Measurements from ENCODE around the gene C9orf72. TPM values are rescaled to one million over a fixed set of nuclear protein-coding genes. Genes with fewer than 3 reads are reported as not detected.

The C9orf72 gene
- total and polyA plus RNA-seq, 9 of the 15 experiments (the other 6 are each of a cell fraction or from before 2014, with no cell fraction given): 2.3 to 7.3 (median 4.1) TPM

DNA sequence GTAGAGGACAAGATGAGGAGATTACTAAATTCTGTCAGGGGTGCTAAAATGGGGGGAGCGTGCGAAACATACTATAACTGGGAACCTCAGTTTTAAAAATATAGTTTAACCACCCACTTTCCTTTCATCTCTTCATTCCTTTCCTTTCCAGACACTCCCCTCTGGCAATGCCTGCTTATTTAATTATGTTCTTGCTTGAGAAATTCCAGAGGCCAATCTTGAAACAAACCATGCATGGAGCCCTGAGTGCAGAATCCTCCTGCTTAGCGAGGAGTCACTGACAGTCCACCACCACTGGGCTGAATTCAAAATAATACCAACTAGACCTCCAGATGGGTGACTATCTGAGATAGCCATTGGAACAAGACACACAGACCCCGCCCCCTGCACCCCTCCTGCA, 29.7 kb upstream of the C9orf72 start (continued):
- no peak for TF ChIP-seq THAP12 (CRISPR knock-in tag; IDR thresholded peaks at IDR 0.05)

- ATAC-seq (no peak), DNase-seq (ENCODE audit: extremely low read depth in 1 of 4, low spot score in 3 of 4) (no peak), FAIRE-seq (no peak)
- H3K9ac ChIP-seq (ENCODE audit: insufficient read depth in 1 of 2, low read depth in 2 of 2, low read length in 2 of 2): no peak overlapping the region
- POLR2A ChIA-PET: interaction anchor here (0.6 kb wide), 1 partner anchor 438 kb away, joined by 3 read pairs; no protein-coding TSS in a partner anchor
- H4K20me1 ChIP-seq (replicated peaks; ENCODE audit: control insufficient read depth, insufficient read depth, low read length): no peaks in the 10 kb centered on the region
- no peak overlapping the region for H3K27ac ChIP-seq (ENCODE audit: extremely low read depth, low read depth, low read length)
- CTCF ChIA-PET (ENCODE audit: low intra/inter-chr PET ratio): no interaction called here
- BruUV-seq (replicated peaks): no TSS peak
- WGBS (ENCODE audit: insufficient coverage, low coverage, missing lambda C conversion rate): 0% methylated on average over 5 of the region's 6 CpGs
- no peaks in the 10 kb centered on the region for H3K27me3 ChIP-seq (ENCODE audit: control insufficient read depth in 2 of 2, insufficient read depth in 2 of 2, low read length in 2 of 2)
- no peak overlapping the region for H3K4me2 ChIP-seq (ENCODE audit: insufficient read depth, low read length)
- in situ Hi-C loops (cut with MboI) (no loop called here), intact Hi-C loops (cut with micrococcal nuclease) (no loop called here)
- H3K79me2 ChIP-seq (ENCODE audit: control insufficient read depth, insufficient read depth, low read length): no peaks in the 10 kb centered on the region
- H3K9me3 ChIP-seq (replicated peaks; ENCODE audit: control insufficient read depth, insufficient read depth, low read depth, low read length): no peaks in the 10 kb centered on the region
- H3K36me3 ChIP-seq (ENCODE audit: control insufficient read depth, insufficient read depth, low read length): no peaks in the 10 kb centered on the region
- no peak overlapping the region for H3K4me3 ChIP-seq
- no peak overlapping the region for H2AFZ ChIP-seq (ENCODE audit: low read depth, low read length)
- H3K4me1 ChIP-seq (replicated peaks in 1 of 2; ENCODE audit: control insufficient read depth in 2 of 2, insufficient read depth in 2 of 2, low read length in 2 of 2): no peaks in the 10 kb centered on the region
- no peaks in the 10 kb centered on the region for H3K9me1 ChIP-seq (ENCODE audit: control insufficient read depth, insufficient read depth, low read length)
- TF ChIP-seq ZKSCAN8 (CRISPR knock-in tag; IDR thresholded peaks at IDR 0.05): no peak
These were observed 29.0 kb upstream of the C9orf72 start for GRCh38 chr9:27602142-27602861.

All from K562 (cell line).